ENCODE measurements around the gene RAB11FIP4.

DNA sequence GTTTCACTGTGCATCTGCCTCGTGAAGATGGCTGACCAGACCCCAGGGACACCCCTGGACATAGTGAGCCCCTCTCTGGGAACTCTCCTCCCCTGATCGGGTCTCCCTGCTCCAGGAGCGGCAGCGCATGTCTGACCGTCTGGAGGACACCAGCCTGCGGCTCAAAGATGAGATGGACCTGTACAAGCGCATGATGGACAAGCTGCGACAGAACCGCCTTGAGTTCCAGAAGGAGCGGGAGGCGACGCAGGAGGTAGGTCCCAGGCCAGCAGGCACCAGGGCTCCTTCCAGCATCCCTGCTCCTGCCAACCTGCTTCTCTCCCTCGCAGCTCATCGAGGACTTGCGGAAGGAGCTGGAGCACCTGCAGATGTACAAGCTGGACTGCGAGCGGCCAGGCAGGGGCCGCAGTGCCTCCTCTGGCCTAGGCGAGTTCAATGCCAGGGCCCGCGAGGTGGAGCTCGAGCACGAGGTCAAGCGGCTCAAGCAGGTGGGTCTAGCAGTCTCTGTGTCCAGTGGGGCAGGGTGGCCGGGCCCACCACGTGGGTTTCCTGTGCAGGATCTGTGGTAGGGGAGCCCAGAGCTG is 136.9 kb downstream of the RAB11FIP4 start:
- TF ChIP-seq, protein P1, sequence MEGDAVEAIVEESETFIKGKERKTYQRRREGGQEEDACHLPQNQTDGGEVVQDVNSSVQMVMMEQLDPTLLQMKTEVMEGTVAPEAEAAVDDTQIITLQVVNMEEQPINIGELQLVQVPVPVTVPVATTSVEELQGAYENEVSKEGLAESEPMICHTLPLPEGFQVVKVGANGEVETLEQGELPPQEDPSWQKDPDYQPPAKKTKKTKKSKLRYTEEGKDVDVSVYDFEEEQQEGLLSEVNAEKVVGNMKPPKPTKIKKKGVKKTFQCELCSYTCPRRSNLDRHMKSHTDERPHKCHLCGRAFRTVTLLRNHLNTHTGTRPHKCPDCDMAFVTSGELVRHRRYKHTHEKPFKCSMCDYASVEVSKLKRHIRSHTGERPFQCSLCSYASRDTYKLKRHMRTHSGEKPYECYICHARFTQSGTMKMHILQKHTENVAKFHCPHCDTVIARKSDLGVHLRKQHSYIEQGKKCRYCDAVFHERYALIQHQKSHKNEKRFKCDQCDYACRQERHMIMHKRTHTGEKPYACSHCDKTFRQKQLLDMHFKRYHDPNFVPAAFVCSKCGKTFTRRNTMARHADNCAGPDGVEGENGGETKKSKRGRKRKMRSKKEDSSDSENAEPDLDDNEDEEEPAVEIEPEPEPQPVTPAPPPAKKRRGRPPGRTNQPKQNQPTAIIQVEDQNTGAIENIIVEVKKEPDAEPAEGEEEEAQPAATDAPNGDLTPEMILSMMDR (IDR thresholded peaks at IDR 0.05), result no peak
- TF ChIP-seq EP300 (IDR thresholded peaks at IDR 0.05; ENCODE audit: borderline replicate concordance in 1 of 2, low read depth in 1 of 2, low read length in 1 of 2) (no peak), GABPA (IDR thresholded peaks at IDR 0.05; ENCODE audit: low read depth) (no peak)
